ENCODE results near the gene CYP8B1. TPM values are rescaled to one million over a fixed set of nuclear protein-coding genes. Genes with fewer than 3 reads are reported as not detected.

CYP8B1 gene
- total RNA-seq, 1 experiment from 2014 or later, result 0.12 TPM

DNA sequence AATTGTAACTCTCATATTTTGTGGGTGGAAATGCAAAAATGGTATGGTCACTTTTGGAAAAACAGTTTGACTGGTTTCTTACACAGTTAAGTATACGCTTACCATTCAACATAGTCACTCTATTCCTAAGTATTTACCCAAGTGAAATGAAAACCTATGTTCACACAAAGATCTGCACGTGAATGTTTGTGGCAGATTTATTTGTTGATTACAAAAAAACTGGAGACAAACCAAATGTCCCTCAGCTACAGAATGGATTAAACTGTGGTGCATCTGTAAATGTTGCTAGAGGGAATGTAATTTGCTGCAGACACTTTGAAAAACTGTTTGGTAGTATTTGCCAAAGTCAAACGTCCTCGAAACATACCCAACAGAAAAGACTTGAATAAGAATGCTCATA, 37.1 kb downstream of the CYP8B1 start:
- Histone ChIP-seq H3K27ac (ENCODE audit: low read depth, low read length) (no peak overlapping the region), H3K79me2 (ENCODE audit: insufficient read depth, low read length) (no peaks in the 10 kb centered on the region), H3K27me3 (ENCODE audit: insufficient read depth, low read length) (no peaks in the 10 kb centered on the region), H3K9me3 (ENCODE audit: control insufficient read depth in 1 of 2, insufficient read depth in 1 of 2, low read depth in 1 of 2, low read length in 2 of 2) (no peaks in the 10 kb centered on the region), H3K4me1 (ENCODE audit: control insufficient read depth in 1 of 2, insufficient read depth in 2 of 2, low read length in 2 of 2) (no peaks in the 10 kb centered on the region), H3K9me2 (ENCODE audit: insufficient read depth) (no peaks in the 10 kb centered on the region), H3K4me2 (ENCODE audit: low read length) (no peak overlapping the region), H3K9ac (ENCODE audit: low read length) (no peak overlapping the region), H2AFZ (ENCODE audit: low read depth, low read length, poor library complexity, severe bottlenecking) (no peak overlapping the region), H3K4me3 (replicated peaks in 1 of 2; ENCODE audit: low read depth in 1 of 2, low read length in 2 of 2) (no peak overlapping the region), H4K20me1 (ENCODE audit: insufficient read depth) (no peaks in the 10 kb centered on the region), H3K36me3 (ENCODE audit: control insufficient read depth in 1 of 2, insufficient read depth in 2 of 2, low read length in 2 of 2) (no peaks in the 10 kb centered on the region)
- intact Hi-C loops (cut with micrococcal nuclease), result loop anchor here (2.0 to 10.0 kb wide), 2 partner anchors 58 to 394 kb away; no protein-coding TSS in a partner anchor
- ChIA-PET POLR2A (no interaction called here), RAD21 (ENCODE audit: low non-redundant PET in 1 of 2, low total read pairs in 2 of 2, uncharacterized antibody in 2 of 2, unreplicated experiment in 2 of 2) (no interaction called here), CTCF (no interaction called here)
- no peak for DNase-seq (ENCODE audit: low read depth, low spot score)
- no TSS peak for BruUV-seq (replicated peaks)
- TF ChIP-seq, protein P1, sequence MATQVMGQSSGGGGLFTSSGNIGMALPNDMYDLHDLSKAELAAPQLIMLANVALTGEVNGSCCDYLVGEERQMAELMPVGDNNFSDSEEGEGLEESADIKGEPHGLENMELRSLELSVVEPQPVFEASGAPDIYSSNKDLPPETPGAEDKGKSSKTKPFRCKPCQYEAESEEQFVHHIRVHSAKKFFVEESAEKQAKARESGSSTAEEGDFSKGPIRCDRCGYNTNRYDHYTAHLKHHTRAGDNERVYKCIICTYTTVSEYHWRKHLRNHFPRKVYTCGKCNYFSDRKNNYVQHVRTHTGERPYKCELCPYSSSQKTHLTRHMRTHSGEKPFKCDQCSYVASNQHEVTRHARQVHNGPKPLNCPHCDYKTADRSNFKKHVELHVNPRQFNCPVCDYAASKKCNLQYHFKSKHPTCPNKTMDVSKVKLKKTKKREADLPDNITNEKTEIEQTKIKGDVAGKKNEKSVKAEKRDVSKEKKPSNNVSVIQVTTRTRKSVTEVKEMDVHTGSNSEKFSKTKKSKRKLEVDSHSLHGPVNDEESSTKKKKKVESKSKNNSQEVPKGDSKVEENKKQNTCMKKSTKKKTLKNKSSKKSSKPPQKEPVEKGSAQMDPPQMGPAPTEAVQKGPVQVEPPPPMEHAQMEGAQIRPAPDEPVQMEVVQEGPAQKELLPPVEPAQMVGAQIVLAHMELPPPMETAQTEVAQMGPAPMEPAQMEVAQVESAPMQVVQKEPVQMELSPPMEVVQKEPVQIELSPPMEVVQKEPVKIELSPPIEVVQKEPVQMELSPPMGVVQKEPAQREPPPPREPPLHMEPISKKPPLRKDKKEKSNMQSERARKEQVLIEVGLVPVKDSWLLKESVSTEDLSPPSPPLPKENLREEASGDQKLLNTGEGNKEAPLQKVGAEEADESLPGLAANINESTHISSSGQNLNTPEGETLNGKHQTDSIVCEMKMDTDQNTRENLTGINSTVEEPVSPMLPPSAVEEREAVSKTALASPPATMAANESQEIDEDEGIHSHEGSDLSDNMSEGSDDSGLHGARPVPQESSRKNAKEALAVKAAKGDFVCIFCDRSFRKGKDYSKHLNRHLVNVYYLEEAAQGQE (IDR thresholded peaks at IDR 0.05; ENCODE audit: low read depth), result no peak
- TF ChIP-seq EZH2 (IDR thresholded peaks at IDR 0.05), result no peak
- no peak for TF ChIP-seq SP1 (IDR thresholded peaks at IDR 0.05; ENCODE audit: low read depth)
- TF ChIP-seq JUND (IDR thresholded peaks at IDR 0.05), result no peak
- no peak for TF ChIP-seq POLR2A (IDR thresholded peaks at IDR 0.05; ENCODE audit: borderline replicate concordance, extremely low read depth, insufficient read depth, insufficient read length)
- no peak for TF ChIP-seq RAD21 (IDR thresholded peaks at IDR 0.05; ENCODE audit: low read depth)
- TF ChIP-seq EZH2phosphoT487 (IDR thresholded peaks at IDR 0.05; ENCODE audit: borderline replicate concordance), result no peak
- TF ChIP-seq ZFX (IDR thresholded peaks at IDR 0.05), result no peak
- no peak for TF ChIP-seq SIN3A (IDR thresholded peaks at IDR 0.05; ENCODE audit: low read depth)
- no peak for TF ChIP-seq FOSL1 (IDR thresholded peaks at IDR 0.05; ENCODE audit: low read depth)
- no peak for TF ChIP-seq POLR2AphosphoS5 (IDR thresholded peaks at IDR 0.05; ENCODE audit: low read depth, low read length)
- TF ChIP-seq CBX3 (IDR thresholded peaks at IDR 0.05; ENCODE audit: low read depth), result no peak
- TF ChIP-seq, protein P2, sequence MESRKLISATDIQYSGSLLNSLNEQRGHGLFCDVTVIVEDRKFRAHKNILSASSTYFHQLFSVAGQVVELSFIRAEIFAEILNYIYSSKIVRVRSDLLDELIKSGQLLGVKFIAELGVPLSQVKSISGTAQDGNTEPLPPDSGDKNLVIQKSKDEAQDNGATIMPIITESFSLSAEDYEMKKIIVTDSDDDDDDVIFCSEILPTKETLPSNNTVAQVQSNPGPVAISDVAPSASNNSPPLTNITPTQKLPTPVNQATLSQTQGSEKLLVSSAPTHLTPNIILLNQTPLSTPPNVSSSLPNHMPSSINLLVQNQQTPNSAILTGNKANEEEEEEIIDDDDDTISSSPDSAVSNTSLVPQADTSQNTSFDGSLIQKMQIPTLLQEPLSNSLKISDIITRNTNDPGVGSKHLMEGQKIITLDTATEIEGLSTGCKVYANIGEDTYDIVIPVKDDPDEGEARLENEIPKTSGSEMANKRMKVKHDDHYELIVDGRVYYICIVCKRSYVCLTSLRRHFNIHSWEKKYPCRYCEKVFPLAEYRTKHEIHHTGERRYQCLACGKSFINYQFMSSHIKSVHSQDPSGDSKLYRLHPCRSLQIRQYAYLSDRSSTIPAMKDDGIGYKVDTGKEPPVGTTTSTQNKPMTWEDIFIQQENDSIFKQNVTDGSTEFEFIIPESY (IDR thresholded peaks at IDR 0.05; ENCODE audit: extremely low read depth, insufficient replicate concordance, low read length), result no peak
- TF ChIP-seq, protein P3, sequence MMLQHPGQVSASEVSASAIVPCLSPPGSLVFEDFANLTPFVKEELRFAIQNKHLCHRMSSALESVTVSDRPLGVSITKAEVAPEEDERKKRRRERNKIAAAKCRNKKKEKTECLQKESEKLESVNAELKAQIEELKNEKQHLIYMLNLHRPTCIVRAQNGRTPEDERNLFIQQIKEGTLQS (IDR thresholded peaks at IDR 0.05), result no peak
- TF ChIP-seq CEBPB (IDR thresholded peaks at IDR 0.05; ENCODE audit: low read depth), result no peak
- TF ChIP-seq, protein P4, sequence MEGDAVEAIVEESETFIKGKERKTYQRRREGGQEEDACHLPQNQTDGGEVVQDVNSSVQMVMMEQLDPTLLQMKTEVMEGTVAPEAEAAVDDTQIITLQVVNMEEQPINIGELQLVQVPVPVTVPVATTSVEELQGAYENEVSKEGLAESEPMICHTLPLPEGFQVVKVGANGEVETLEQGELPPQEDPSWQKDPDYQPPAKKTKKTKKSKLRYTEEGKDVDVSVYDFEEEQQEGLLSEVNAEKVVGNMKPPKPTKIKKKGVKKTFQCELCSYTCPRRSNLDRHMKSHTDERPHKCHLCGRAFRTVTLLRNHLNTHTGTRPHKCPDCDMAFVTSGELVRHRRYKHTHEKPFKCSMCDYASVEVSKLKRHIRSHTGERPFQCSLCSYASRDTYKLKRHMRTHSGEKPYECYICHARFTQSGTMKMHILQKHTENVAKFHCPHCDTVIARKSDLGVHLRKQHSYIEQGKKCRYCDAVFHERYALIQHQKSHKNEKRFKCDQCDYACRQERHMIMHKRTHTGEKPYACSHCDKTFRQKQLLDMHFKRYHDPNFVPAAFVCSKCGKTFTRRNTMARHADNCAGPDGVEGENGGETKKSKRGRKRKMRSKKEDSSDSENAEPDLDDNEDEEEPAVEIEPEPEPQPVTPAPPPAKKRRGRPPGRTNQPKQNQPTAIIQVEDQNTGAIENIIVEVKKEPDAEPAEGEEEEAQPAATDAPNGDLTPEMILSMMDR (IDR thresholded peaks at IDR 0.05 in 2 of 3, conservative IDR thresholded peaks at IDR 0.05 in 1 of 3; ENCODE audit: borderline replicate concordance in 1 of 3, insufficient read depth in 1 of 3, low read depth in 2 of 3, low read length in 2 of 3), result no peak
- TF ChIP-seq, protein P5, sequence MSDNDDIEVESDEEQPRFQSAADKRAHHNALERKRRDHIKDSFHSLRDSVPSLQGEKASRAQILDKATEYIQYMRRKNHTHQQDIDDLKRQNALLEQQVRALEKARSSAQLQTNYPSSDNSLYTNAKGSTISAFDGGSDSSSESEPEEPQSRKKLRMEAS (IDR thresholded peaks at IDR 0.05), result no peak
- TF ChIP-seq EGR1 (IDR thresholded peaks at IDR 0.05; ENCODE audit: low read depth), result no peak
- no peak for TF ChIP-seq TCF7L2 (IDR thresholded peaks at IDR 0.05; ENCODE audit: borderline replicate concordance, extremely low read depth, insufficient read depth, insufficient read length)
- no peak for ATAC-seq

Measured in HCT116 (cell line).